Neuron (in vitro differentiated cells): Measurements from ENCODE around the gene HADHA.
A peak's percentile ranks its signal among the peaks of the same experiment; 100 is the strongest.

Experiments used
- H2AFZ ChIP-seq: one replicate; pipeline ENCODE4 v1.6.1; 2013; ENCODE audit warnings: low read depth, mild to moderate bottlenecking, inconsistent platforms, low read length, moderate library complexity
- H3K27me3 ChIP-seq: one replicate; pipeline ENCODE4 v1.6.1; 2013; ENCODE audit warnings: low read length; ENCODE audit not compliant: insufficient read depth
- H3K36me3 ChIP-seq: one replicate; pipeline ENCODE4 v1.6.1; 2013; ENCODE audit warnings: low read length; ENCODE audit not compliant: insufficient read depth
- H3K4me1 ChIP-seq: one replicate; pipeline ENCODE4 v1.6.1; 2013; ENCODE audit warnings: low read length; ENCODE audit not compliant: insufficient read depth
- H3K4me3 ChIP-seq: 2 replicates; pipeline ENCODE4 v1.5.1; 2013; ENCODE audit warnings: mild to moderate bottlenecking, low read length, moderate library complexity
- H3K9me3 ChIP-seq: one replicate; pipeline ENCODE4 v1.6.1; 2013; ENCODE audit warnings: low read length

HADHA gene

DNA sequence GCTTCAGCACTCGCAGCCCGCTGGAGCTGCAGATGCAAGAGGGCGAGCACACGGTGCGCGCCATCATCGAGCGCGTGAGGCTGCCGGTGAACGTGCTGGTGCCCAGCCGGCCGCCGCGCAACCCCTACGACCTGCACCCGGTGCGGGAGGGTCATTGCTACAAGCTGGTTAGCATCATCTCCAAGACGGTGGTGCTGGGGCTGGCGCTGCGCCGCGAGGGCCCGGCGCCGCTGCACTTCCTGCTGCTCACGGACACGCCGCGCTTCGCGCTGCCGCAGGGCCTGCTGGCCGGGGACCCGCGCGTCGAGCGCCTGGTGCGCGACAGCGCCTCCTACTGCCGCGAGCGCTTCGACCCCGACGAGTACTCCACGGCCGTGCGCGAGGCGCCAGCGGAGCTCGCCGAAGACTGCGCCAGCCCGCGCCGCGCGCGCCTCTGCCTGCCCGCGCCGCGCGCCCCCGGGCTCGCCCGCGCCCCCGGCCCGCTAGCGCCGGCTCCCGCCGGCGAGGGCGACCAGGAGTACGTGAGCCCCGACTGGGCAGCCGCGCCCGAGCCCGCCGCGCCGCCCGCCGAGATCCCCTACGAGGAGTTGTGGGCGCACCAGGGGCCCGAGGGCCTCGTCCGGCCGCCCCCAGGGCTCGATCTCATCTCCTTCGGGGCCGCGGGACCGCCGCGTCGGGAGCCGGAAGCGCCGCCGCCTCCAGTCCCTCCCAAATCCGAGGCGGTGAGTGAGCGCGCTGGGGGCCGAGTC is 59.7 kb downstream of the HADHA start:
- H2AFZ ChIP-seq = no peak overlapping the region
- H3K4me3 ChIP-seq = no peak overlapping the region
- H3K36me3 ChIP-seq = peaks cover 51% of the 10 kb centered on the region
- H3K9me3 ChIP-seq = no peaks in the 10 kb centered on the region
- H3K4me1 ChIP-seq = peaks cover 2% of the 10 kb centered on the region
- no peaks in the 10 kb centered on the region for H3K27me3 ChIP-seq

DNA sequence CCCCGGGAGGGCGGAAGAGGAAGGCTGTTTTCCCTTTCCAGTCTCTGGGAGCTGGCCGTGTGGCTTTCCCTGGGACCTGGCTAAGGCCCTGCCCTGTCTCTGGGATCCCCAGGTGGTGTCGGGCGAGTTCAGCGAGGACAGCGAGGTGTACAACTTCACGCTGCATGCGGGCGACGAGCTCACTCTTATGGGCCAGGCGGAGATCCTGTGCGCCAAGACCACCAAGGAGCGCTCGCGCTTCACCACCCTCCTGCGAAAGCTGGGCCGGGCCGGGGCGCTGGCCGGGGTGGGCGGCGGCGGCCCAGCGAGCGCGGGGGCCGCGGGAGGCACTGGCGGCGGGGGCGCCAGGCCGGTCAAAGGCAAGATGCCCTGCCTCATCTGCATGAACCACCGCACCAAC is 60.3 kb downstream of the HADHA start:
- no peaks in the 10 kb centered on the region for H3K27me3 ChIP-seq
- H2AFZ ChIP-seq = no peak overlapping the region
- H3K36me3 ChIP-seq = peaks cover 45% of the 10 kb centered on the region
- no peak overlapping the region for H3K4me3 ChIP-seq
- H3K9me3 ChIP-seq = no peaks in the 10 kb centered on the region
- H3K4me1 ChIP-seq = peaks cover 7% of the 10 kb centered on the region

DNA sequence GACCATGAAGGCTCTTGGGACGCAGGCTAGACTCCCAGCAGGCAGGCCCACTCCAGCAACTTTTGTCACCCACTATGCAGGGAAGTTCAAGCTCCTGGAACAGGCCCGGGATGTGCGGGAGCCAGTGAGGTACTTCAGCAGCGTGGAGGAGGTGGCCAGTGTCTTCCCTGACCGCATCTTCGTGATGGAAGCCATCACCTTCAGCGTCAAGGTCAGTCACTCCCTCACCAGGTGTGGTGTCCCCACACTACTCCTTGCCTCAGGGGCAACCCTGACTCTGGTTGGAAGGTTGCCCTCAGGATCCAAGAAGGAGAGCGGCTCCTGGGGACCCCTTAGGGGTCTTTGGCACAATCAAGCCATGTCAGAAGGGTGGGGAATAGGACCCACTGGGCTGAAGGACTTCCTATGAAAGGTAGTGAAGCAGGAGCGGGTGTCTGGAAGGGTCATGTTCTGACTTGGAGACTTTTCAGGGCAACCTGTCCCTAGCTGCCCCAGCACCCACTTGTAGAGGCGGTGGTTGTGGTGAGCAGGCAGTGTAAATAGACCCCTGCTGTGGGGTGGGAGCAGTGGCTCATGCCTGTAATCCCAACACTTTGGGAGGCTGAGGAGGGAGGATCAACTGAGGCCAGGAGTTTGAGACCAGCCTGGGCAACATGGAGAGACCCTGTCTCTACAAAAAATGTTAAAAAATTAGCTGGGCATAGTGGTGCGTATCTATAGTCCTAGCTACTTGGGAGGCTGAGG is 61.4 kb downstream of the HADHA start:
- Histone ChIP-seq H3K4me1 (peaks cover 9% of the 10 kb centered on the region), H3K36me3 (peaks cover 35% of the 10 kb centered on the region), H2AFZ (no peak overlapping the region), H3K4me3 (no peak overlapping the region), H3K27me3 (no peaks in the 10 kb centered on the region), H3K9me3 (no peaks in the 10 kb centered on the region)

DNA sequence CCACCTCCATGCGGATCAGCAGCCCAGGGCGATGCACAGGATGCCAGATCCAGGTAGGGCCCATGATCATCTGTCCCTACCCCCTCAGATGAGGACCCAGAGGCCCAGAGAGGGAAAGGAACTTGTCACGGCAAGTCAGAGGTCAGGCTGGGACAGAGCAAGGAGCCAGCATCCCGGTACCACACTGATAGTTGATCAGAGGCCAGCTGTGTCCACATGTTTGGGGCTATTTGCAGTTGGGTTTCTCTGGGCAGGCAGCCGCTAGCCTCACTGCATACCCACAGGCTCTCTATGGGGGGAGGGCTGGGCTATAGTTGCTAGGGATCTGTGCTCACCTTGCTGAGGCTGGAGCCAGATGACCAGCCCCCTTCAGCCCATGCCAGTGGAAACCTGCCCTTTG is 62.0 kb downstream of the HADHA start:
- no peak overlapping the region for H2AFZ ChIP-seq
- no peaks in the 10 kb centered on the region for H3K9me3 ChIP-seq
- H3K36me3 ChIP-seq = peaks cover 29% of the 10 kb centered on the region
- no peak overlapping the region for H3K4me3 ChIP-seq
- no peaks in the 10 kb centered on the region for H3K27me3 ChIP-seq
- peaks cover 9% of the 10 kb centered on the region for H3K4me1 ChIP-seq

DNA sequence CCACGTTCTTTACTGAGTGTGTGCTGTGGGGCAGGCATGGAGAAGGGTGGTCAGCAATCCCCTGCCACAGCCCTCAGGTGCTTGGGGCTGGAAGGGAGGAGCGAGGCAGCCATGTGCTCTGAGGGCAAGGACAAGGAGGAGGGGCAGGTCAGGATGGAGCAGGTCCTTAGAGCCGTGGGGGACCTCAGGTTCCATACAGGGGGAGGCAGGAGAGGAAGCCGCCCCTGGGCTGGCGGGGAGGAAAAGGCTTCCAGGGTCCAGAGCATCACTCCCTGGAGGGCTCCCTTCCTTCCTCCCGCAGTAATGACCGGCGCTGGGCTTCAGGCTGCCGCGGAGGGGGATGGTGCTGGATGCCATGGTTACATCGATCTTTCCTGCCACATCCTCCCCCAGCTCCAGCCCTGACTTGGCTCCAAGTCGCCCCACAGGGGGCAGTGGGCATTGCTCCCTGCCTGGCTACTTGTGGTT is 65.0 kb downstream of the HADHA start:
- no peaks in the 10 kb centered on the region for H3K9me3 ChIP-seq
- H3K4me1 ChIP-seq = peaks cover 27% of the 10 kb centered on the region
- no peaks in the 10 kb centered on the region for H3K27me3 ChIP-seq
- H3K36me3 ChIP-seq = peaks cover 31% of the 10 kb centered on the region
- no peak overlapping the region for H2AFZ ChIP-seq
- no peak overlapping the region for H3K4me3 ChIP-seq

DNA sequence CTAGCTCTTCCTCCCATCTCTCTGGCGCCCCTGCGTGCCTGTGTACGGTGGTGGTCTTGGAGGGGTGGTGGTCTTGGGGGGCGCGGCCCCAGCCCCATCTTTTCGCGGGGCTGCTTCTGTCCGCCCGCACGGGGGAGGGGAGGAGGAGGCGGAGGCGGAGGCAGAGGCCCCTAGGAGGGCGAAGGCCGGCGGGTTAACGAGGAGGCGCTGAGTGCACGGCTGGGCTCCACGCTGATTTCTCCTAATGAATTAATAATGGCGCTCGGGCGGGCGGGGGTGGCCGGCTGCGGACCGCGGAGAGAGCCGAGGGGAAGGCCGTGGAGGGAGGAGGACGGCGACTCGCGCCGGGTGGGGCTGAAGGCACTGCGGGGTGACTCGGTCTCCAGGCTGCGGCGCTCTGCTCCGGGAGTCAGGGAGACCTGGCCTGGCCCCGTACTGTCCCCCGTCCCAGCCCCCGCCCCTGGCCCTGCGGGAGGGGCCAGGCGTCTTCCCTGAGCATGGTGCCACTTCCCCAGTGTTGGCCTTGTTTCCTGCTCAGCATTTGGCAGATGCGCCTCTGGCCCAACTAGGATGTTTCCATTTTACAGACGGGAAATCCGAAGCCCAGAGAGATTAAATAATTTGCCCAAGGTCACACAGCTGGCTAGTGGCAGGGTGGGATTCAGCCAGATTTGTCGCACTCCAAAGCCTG is 65.5 kb downstream of the HADHA start:
- no peak overlapping the region for H2AFZ ChIP-seq
- peaks cover 33% of the 10 kb centered on the region for H3K4me1 ChIP-seq
- H3K9me3 ChIP-seq = no peaks in the 10 kb centered on the region
- H3K4me3 ChIP-seq = no peak overlapping the region
- no peaks in the 10 kb centered on the region for H3K27me3 ChIP-seq
- H3K36me3 ChIP-seq = peaks cover 29% of the 10 kb centered on the region

DNA sequence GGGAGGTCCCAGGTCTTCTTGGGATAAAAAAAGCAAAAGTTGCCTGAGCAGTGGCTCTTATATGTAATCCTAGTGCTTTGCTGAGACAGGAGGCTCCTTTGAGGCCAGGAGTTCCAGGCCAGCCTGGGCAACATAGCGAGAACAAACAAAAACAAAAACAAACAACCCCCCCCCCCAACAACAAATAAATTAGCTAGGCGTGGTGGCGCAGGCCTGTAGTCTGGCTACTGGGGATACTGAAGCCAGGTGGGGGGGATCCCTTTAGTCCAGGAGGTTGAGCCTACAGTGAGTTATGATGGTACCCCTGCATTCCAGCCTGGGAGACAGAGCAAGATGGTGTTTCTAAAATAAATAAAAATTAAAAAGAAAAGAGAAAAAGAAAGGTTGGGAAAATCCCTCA is 66.2 kb downstream of the HADHA start:
- no peaks in the 10 kb centered on the region for H3K27me3 ChIP-seq
- H3K36me3 ChIP-seq = peaks cover 26% of the 10 kb centered on the region
- no peaks in the 10 kb centered on the region for H3K9me3 ChIP-seq
- no peak overlapping the region for H3K4me3 ChIP-seq
- H2AFZ ChIP-seq = no peak overlapping the region
- peaks cover 33% of the 10 kb centered on the region for H3K4me1 ChIP-seq

DNA sequence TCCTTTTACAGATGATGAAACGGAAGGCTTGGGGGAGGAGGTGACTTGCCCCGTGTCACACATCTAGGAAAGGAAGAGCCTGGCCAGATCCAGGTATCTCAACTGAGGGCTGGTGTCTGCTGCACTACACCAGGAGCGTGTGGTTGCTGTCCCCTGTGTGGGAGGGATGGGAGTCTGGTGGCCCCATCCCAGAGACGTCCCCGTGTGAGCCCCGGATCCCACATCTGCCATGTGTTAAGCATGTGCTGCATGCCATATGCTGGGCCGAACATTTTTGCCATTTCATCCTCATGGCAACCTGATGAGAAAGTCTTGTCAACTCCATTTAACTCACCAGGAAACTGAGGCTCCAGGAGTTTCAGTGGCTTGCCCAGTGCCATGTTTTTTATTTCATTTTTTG is 67.3 kb downstream of the HADHA start:
- H3K36me3 ChIP-seq = peaks cover 17% of the 10 kb centered on the region
- H3K9me3 ChIP-seq = no peaks in the 10 kb centered on the region
- no peak overlapping the region for H3K4me3 ChIP-seq
- no peak overlapping the region for H2AFZ ChIP-seq
- peaks cover 33% of the 10 kb centered on the region for H3K4me1 ChIP-seq
- H3K27me3 ChIP-seq = no peaks in the 10 kb centered on the region

DNA sequence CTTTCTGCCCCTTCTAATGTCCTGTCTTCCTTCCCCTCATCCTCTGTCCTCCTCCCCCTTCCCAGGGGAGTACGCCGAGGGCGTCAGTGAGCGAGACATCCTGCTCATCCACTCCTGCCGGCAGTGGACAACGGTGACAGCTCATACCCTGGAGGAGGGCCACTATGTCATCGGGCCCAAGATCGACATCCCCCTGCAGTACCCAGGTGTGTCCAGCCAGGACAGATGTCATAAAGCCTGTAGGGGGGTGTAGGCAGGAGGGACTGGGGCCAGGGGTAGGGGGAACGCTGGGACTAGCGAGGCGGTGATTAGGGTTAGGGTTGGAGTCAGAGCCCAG is 68.2 kb downstream of the HADHA start:
- Histone ChIP-seq H3K27me3 (no peaks in the 10 kb centered on the region), H2AFZ (no peak overlapping the region), H3K4me1 (peaks cover 33% of the 10 kb centered on the region), H3K36me3 (peaks cover 13% of the 10 kb centered on the region), H3K4me3 (no peak overlapping the region), H3K9me3 (no peaks in the 10 kb centered on the region)

DNA sequence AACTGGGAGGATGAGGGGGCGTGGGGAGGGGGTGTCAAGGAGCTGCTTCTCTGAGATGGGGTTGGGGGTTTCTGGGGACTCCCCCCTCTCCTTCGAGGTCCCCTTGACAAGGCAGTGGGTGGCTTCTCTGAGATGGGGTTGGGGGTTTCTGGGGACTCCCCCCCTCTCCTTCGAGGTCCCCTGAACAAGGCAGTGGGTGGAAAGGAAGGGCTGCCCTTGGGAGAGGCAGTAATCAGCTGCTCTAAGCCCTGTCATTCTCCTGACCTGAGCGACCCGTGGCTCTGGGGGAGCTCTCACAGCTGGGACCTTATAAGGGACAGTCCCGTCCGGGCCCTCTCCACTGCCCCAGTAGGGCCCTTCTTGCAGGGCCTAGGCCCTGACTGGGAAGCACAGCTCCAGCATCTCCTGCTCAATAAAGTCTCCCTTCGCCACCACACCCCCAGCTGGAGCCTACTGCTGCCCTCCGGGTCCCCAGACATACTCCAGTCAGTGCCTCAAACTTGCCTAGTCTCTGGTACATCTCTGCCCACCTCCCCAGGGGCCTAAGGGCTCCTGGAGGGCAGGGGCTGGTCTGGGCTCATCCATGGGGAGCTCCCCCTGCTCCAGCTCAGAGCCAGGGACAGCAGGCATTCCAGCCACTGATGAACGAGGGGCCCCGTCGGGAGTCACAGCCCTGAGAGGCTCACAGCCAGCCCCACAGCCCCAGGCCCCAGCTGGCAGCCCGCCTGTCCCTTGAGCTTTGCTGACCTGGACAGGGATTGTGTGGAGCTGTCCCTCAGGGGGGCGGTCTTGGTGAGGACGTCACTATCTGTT is 68.8 kb downstream of the HADHA start:
- Histone ChIP-seq H3K4me1 (peaks cover 33% of the 10 kb centered on the region), H3K36me3 (peaks cover 11% of the 10 kb centered on the region), H2AFZ (no peak overlapping the region), H3K27me3 (no peaks in the 10 kb centered on the region), H3K9me3 (no peaks in the 10 kb centered on the region), H3K4me3 (no peak overlapping the region)

DNA sequence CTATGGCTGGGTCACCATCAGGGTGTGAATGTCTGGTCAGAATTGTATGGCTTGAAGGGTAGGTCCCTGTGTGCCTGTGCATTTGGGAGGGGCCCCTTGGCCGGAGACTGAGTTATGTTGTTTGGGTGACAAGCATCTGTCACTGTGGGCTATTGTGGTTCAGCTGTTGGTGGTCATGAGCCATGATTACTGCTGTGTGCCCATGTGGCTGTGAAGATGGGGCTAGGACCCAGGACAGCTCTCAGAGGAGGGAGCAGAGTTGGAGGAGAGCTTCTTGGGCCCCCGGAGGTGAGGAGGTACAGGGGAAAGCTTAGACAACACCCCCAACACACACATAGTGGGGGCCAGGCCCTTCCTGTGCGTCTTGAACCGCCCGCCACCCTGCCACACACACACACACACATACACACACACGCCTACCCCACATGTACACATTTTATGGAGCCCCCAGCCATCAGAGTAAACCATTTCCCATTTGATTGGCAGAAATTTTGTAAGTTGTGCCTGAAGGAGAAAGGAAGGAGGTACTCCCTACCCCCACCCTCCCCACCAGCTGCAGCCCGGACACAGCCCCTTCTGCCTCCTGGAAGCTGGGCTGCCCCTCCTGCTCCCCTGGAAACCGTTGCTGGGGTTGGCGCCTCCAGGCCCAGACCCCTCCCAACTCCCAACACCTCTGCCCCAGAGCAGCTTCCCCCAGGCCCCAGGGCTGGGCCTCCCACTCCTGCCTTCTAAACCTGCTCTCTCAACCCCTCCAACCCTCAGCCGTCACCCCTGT is 69.6 kb downstream of the HADHA start:
- Histone ChIP-seq H3K4me1 (peaks cover 31% of the 10 kb centered on the region), H2AFZ (no peak overlapping the region), H3K9me3 (no peaks in the 10 kb centered on the region), H3K36me3 (peaks cover 11% of the 10 kb centered on the region), H3K27me3 (no peaks in the 10 kb centered on the region), H3K4me3 (peak overlapping the region; percentile 80)

DNA sequence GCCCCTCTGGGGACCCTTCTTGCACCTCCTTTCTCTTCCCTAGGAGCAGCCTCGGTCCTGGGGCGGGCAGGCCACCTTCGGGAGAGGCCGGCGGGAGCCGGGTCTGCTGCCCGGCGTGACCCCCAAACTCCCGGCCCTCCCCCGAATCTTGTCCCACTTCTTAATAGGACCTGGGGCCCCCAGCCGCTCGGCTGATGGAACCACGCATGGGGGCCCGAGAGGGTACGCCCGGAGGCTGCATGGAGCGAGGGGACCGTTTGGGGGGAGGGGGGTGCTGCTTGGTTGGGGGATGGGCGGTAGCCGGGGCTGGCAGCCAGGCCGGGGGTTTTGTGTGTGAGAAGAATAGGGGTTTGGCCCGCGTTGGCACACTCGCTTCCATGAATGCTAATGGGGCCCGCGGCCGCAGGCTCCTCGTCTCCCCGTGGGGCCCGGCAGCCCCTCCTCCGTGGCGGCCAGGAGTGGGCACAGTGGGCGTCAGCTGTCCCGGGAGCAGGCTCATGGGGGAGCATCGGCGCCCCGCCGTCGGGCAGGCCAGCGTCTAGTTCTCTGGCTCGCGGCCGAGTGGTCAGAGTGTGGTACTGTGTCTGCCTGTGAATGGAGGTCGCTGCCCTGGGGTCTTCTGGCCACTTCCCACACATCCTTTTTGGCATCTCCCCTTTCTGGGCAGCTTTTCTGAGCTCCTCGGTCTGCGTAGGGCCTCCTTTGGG is 70.5 kb downstream of the HADHA start:
- H3K36me3 ChIP-seq = peaks cover 11% of the 10 kb centered on the region
- peak overlapping the region; percentile 40 for H2AFZ ChIP-seq
- H3K4me1 ChIP-seq = peaks cover 24% of the 10 kb centered on the region
- H3K9me3 ChIP-seq = no peaks in the 10 kb centered on the region
- H3K4me3 ChIP-seq = peak overlapping the region; percentile 80
- H3K27me3 ChIP-seq = no peaks in the 10 kb centered on the region
